Trophoblast cell (in vitro differentiated cells and primary cell): ENCODE data around the gene TAPBPL.
"Not testable (repeated sequence)": the region's sequence is repeated elsewhere in the genome, so short reads cannot be mapped to it uniquely, and the experiment has no call there.

Experiments
- DNase-seq, 2 donors: peaks; one replicate each; pipeline ENCODE4 v3.0.0-alpha.2; 2016
- H2AFZ ChIP-seq: 2 replicates; pipeline ENCODE4 v1.6.1; 2013; ENCODE audit warnings: low read length, moderate library complexity, mild to moderate bottlenecking; ENCODE audit not compliant: insufficient read depth, poor library complexity
- H2AK5ac ChIP-seq: 2 replicates; pipeline ENCODE4 v1.6.1; 2013; ENCODE audit warnings: mild to moderate bottlenecking, low read length
- H2BK120ac ChIP-seq: 2 replicates; pipeline ENCODE4 v1.6.1; 2013; ENCODE audit warnings: low read length, mild to moderate bottlenecking, moderate library complexity; ENCODE audit not compliant: insufficient read depth, poor library complexity
- H2BK12ac ChIP-seq: 2 replicates; pipeline ENCODE4 v1.6.1; 2013; ENCODE audit warnings: mild to moderate bottlenecking, low read length, moderate library complexity
- H2BK5ac ChIP-seq: 2 replicates; pipeline ENCODE4 v1.6.1; 2013; ENCODE audit warnings: low read length, low read depth, moderate library complexity, mild to moderate bottlenecking; ENCODE audit not compliant: poor library complexity
- H3K14ac ChIP-seq: 2 replicates; pipeline ENCODE4 v1.6.1; 2013; ENCODE audit warnings: mild to moderate bottlenecking, low read length
- H3K18ac ChIP-seq: 2 replicates; pipeline ENCODE4 v1.6.1; 2013; ENCODE audit warnings: mild to moderate bottlenecking, low read length
- H3K23ac ChIP-seq: 2 replicates; pipeline ENCODE4 v1.6.1; 2013; ENCODE audit warnings: low read length
- H3K27ac ChIP-seq: 2 replicates; pipeline ENCODE4 v1.5.1; 2013; ENCODE audit warnings: low read depth, mild to moderate bottlenecking, inconsistent platforms, low read length, moderate library complexity
- H3K27me3 ChIP-seq: 2 replicates; pipeline ENCODE4 v1.6.1; 2013; ENCODE audit warnings: inconsistent platforms, mild to moderate bottlenecking, low read length, moderate library complexity; ENCODE audit not compliant: insufficient read depth
- H3K36me3 ChIP-seq, 2 experiments: 1 replicate in 1 of 2; 2 replicates in 1 of 2; pipeline ENCODE4 v1.6.1; 2013; ENCODE audit warnings: low read length in 2 of 2, mild to moderate bottlenecking in 2 of 2, moderate library complexity in 1 of 2; ENCODE audit not compliant: insufficient read depth in 2 of 2, control insufficient read depth in 1 of 2
- H3K4ac ChIP-seq: 2 replicates; pipeline ENCODE4 v1.6.1; 2013; ENCODE audit warnings: low read depth, mild to moderate bottlenecking, low read length, moderate library complexity
- H3K4me1 ChIP-seq, 2 experiments: 1 replicate in 1 of 2; 2 replicates in 1 of 2; pipeline ENCODE4 v1.6.1; 2013; ENCODE audit warnings: low read length in 2 of 2, mild to moderate bottlenecking in 2 of 2, moderate library complexity in 1 of 2; ENCODE audit not compliant: insufficient read depth in 2 of 2, control insufficient read depth in 1 of 2
- H3K4me2 ChIP-seq: 2 replicates; pipeline ENCODE4 v1.6.1; 2013; ENCODE audit warnings: inconsistent platforms, mild to moderate bottlenecking, low read length, moderate library complexity
- H3K4me3 ChIP-seq: 2 replicates; pipeline ENCODE4 v1.5.1; 2013; ENCODE audit warnings: mild to moderate bottlenecking, low read depth, low read length, inconsistent platforms
- H3K79me1 ChIP-seq: one replicate; pipeline ENCODE4 v1.6.1; 2013; ENCODE audit warnings: low read length
- H3K79me2 ChIP-seq: 2 replicates; pipeline ENCODE4 v1.6.1; 2013; ENCODE audit warnings: low read length, mild to moderate bottlenecking; ENCODE audit not compliant: control insufficient read depth, insufficient read depth, poor library complexity
- H3K9ac ChIP-seq: 2 replicates; pipeline ENCODE4 v1.6.1; 2013; ENCODE audit warnings: mild to moderate bottlenecking, low read length
- H3K9me3 ChIP-seq: 2 replicates; pipeline ENCODE4 v1.6.1; 2013; ENCODE audit warnings: low read depth, mild to moderate bottlenecking, control low read depth, inconsistent platforms, low read length; ENCODE audit not compliant: insufficient read depth
- H4K12ac ChIP-seq: 2 replicates; pipeline ENCODE4 v1.6.1; 2013; ENCODE audit warnings: low read depth, mild to moderate bottlenecking, low read length, moderate library complexity
- H4K8ac ChIP-seq: 2 replicates; pipeline ENCODE4 v1.6.1; 2013; ENCODE audit warnings: low read depth, mild to moderate bottlenecking, low read length, moderate library complexity
- H4K91ac ChIP-seq: one replicate; pipeline ENCODE4 v1.6.1; 2013; ENCODE audit warnings: low read depth, mild to moderate bottlenecking, low read length, moderate library complexity
- WGBS: extraction: QIAGEN DNeasy Blood & Tissue Kit; methylation state at CpG from one replicate; pipeline ENCODE4 v1.1.7; 2013; ENCODE audit warnings: missing lambda C conversion rate; ENCODE audit not compliant: insufficient read length, insufficient coverage; ENCODE audit errors: extremely low coverage; 5-methylcytosine and 5-hydroxymethylcytosine counted together

TAPBPL gene

GRCh38 chr12:6493497-6494257, 41.8 kb downstream of the TAPBPL start, which contains the start of gene NCAPD2:
Gene NCAPD2 (plus strand): TSS chr12:6494102. CDS start chr12:6495099, 997 bp downstream.
- no CpG with 5 or more reads among the region's 49 CpGs for WGBS
- peak within 1 kb of the TSS; percentile 8 for H2BK12ac ChIP-seq
- H3K79me2 ChIP-seq: peaks cover 5% of the 10 kb centered on the region
- peak within 1 kb of the TSS; percentile 85 for H4K8ac ChIP-seq
- peak within 1 kb of the TSS; percentile 95 for H3K27ac ChIP-seq
- H3K36me3 ChIP-seq: peaks cover 5 to 11% of the 10 kb centered on the region in 2 experiments
- peak; percentile 94 to 98 for DNase-seq
- peak within 1 kb of the TSS; percentile 85 for H3K4me3 ChIP-seq
- peak within 1 kb of the TSS; percentile 52 for H2BK120ac ChIP-seq
- H3K4me2 ChIP-seq: peak within 1 kb of the TSS; percentile 85
- H3K18ac ChIP-seq: peak within 1 kb of the TSS; percentile 87
- H3K9me3 ChIP-seq: peaks cover 2% of the 10 kb centered on the region
- peak within 1 kb of the TSS; percentile 89 for H2AK5ac ChIP-seq
- peaks cover 8% of the 10 kb centered on the region for H3K79me1 ChIP-seq
- peak within 1 kb of the TSS; percentile 86 for H4K91ac ChIP-seq
- peak within 1 kb of the TSS; percentile 89 for H2AFZ ChIP-seq
- H4K12ac ChIP-seq: peak within 1 kb of the TSS; percentile 90
- peak within 1 kb of the TSS; percentile 93 for H3K14ac ChIP-seq
- peak within 1 kb of the TSS; percentile 85 for H2BK5ac ChIP-seq
- no peaks in the 10 kb centered on the region for H3K27me3 ChIP-seq
- H3K4me1 ChIP-seq: peaks cover 0 to 6% of the 10 kb centered on the region in 2 experiments
- H3K9ac ChIP-seq: peak within 1 kb of the TSS; percentile 92
- H3K4ac ChIP-seq: peak within 1 kb of the TSS; percentile 73
- no peak within 1 kb of the TSS for H3K23ac ChIP-seq

DNA sequence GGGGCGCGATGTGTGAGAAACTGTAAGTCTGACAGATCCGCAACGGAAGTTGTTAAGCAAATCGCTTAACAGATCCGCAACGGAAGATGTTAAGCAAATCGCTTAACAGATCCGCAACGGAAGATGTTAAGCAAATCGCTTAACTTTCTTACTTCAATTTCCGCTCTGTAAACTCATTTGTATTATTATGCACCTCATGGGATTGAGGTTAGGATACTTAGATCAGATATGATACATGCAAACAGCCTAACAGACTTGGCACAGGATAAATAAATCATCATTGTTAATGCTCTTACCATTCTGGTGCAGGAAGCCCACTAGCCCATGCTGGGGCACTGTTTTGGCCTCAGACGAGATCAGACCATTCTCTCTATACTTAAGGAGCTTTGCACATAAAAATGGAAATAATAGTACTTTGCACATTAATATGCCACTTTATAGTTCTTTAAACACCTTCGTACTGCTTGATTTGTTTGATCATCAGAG, 42.5 kb downstream of the TAPBPL start:
- H3K4ac ChIP-seq: no peak overlapping the region
- no peak overlapping the region for H4K12ac ChIP-seq
- no peak overlapping the region for H2BK5ac ChIP-seq
- H2AFZ ChIP-seq: peak overlapping the region; percentile 89
- peak overlapping the region; percentile 77 for H3K27ac ChIP-seq
- H2BK120ac ChIP-seq: no peak overlapping the region
- H3K79me1 ChIP-seq: peaks cover 8% of the 10 kb centered on the region
- peaks cover 5% of the 10 kb centered on the region for H3K79me2 ChIP-seq
- H3K9me3 ChIP-seq: peaks cover 2% of the 10 kb centered on the region
- no CpG with 5 or more reads among the region's 14 CpGs for WGBS
- H4K8ac ChIP-seq: no peak overlapping the region
- H3K9ac ChIP-seq: peak overlapping the region; percentile 81
- no peak overlapping the region for H4K91ac ChIP-seq
- H2BK12ac ChIP-seq: no peak overlapping the region
- H3K4me3 ChIP-seq: peak overlapping the region; percentile 79
- peaks cover 11 to 17% of the 10 kb centered on the region in 2 experiments for H3K36me3 ChIP-seq
- no peak for DNase-seq
- H3K14ac ChIP-seq: no peak overlapping the region
- H3K4me2 ChIP-seq: peak overlapping the region; percentile 85
- no peaks in the 10 kb centered on the region for H3K27me3 ChIP-seq
- no peak overlapping the region for H3K23ac ChIP-seq
- no peak overlapping the region for H3K18ac ChIP-seq
- H3K4me1 ChIP-seq: peaks cover 0 to 6% of the 10 kb centered on the region in 2 experiments
- no peak overlapping the region for H2AK5ac ChIP-seq

- no peak overlapping the region for H3K27ac ChIP-seq
- no peak overlapping the region for H2BK12ac ChIP-seq
- no peak overlapping the region for H4K8ac ChIP-seq
- no peak overlapping the region for H3K23ac ChIP-seq
- H3K18ac ChIP-seq: no peak overlapping the region
- H3K4me3 ChIP-seq: no peak overlapping the region
- peaks cover 0 to 6% of the 10 kb centered on the region in 2 experiments for H3K4me1 ChIP-seq
- H2AFZ ChIP-seq: no peak overlapping the region
- H2BK120ac ChIP-seq: no peak overlapping the region
- no peak overlapping the region for H2BK5ac ChIP-seq
- H3K4ac ChIP-seq: no peak overlapping the region
- H3K9ac ChIP-seq: no peak overlapping the region
- no peak overlapping the region for H4K91ac ChIP-seq
- H4K12ac ChIP-seq: no peak overlapping the region
- H3K4me2 ChIP-seq: peak overlapping the region; percentile 85
- no peaks in the 10 kb centered on the region for H3K27me3 ChIP-seq
- WGBS: no CpG with 5 or more reads among the region's 1 CpG
- H3K14ac ChIP-seq: no peak overlapping the region
- peaks cover 5% of the 10 kb centered on the region for H3K79me2 ChIP-seq
- peaks cover 17 to 23% of the 10 kb centered on the region in 2 experiments for H3K36me3 ChIP-seq
- H3K9me3 ChIP-seq: peaks cover 2% of the 10 kb centered on the region
- H2AK5ac ChIP-seq: no peak overlapping the region
- peaks cover 8% of the 10 kb centered on the region for H3K79me1 ChIP-seq
- DNase-seq: no peak
Observed at GRCh38 chr12:6494968-6495367, 43.1 kb downstream of the TAPBPL start.

GRCh38 chr12:6497291-6497690, 45.4 kb downstream of the TAPBPL start:
- H3K4me1 ChIP-seq, H4K8ac ChIP-seq, H2BK120ac ChIP-seq, H3K14ac ChIP-seq, H3K79me2 ChIP-seq, H4K91ac ChIP-seq, DNase-seq, H3K4ac ChIP-seq, H2BK5ac ChIP-seq, H3K9me3 ChIP-seq, H3K4me3 ChIP-seq, H2BK12ac ChIP-seq, H3K79me1 ChIP-seq, H2AFZ ChIP-seq, H3K27ac ChIP-seq, H3K4me2 ChIP-seq, H2AK5ac ChIP-seq, H4K12ac ChIP-seq, H3K27me3 ChIP-seq, H3K18ac ChIP-seq, H3K23ac ChIP-seq, H3K9ac ChIP-seq: not testable (repeated sequence)
- no CpG with 5 or more reads among the region's 3 CpGs for WGBS
- peaks cover 17 to 22% of the 10 kb centered on the region in 2 experiments for H3K36me3 ChIP-seq
